Urinary bladder (tissue), 4 donors: ENCODE results near the gene PTCD1. TPM values are rescaled to one million over a fixed set of nuclear protein-coding genes. Genes with fewer than 3 reads are reported as not detected.

ENCODE experiments used
- DNase-seq: peaks from one replicate; pipeline ENCODE4 v3.0.0-alpha.2; 2015; ENCODE audit errors: extremely low spot score
- H3K27ac ChIP-seq: one replicate; pipeline ENCODE4 v1.5.1; 2013; ENCODE audit warnings: low read depth, mild to moderate bottlenecking, moderate library complexity
- H3K36me3 ChIP-seq: one replicate; pipeline ENCODE4 v1.6.1; 2013; ENCODE audit warnings: mild to moderate bottlenecking, moderate library complexity; ENCODE audit not compliant: insufficient read depth
- H3K4me1 ChIP-seq: one replicate; pipeline ENCODE4 v1.6.1; 2013; ENCODE audit warnings: mild to moderate bottlenecking, moderate library complexity; ENCODE audit not compliant: insufficient read depth
- H3K4me3 ChIP-seq: one replicate; pipeline ENCODE4 v1.5.1; 2013; ENCODE audit warnings: low read depth, low read length
- WGBS: extraction: QIAGEN DNeasy Blood & Tissue Kit; methylation state at CpG from one replicate; pipeline ENCODE4 v1.1.7; 2013; 5-methylcytosine and 5-hydroxymethylcytosine counted together
- polyA plus RNA-seq: library from polyadenylated mRNA; stranded (reverse); fragments of 200-250 nt; gene quantifications from one replicate; pipeline ENCODE4 v1.2.3, GENCODE V29; 2013
- total RNA-seq: library from RNA; depleted of rRNA; stranded (reverse); fragments of >200 nt; gene quantifications from one replicate; pipeline ENCODE4 v1.2.3, GENCODE V29; 2014
- donor health status: healthy with polysubstance abuse.
- donor health status: healthy.

PTCD1 gene
- total and polyA plus RNA-seq, 2 donors = 4.3 to 5.8 TPM

- Histone ChIP-seq H3K36me3 (peaks cover 6% of the 10 kb centered on the region), H3K27ac (no peak overlapping the region), H3K4me1 (no peaks in the 10 kb centered on the region), H3K4me3 (no peak overlapping the region)
- DNase-seq = no peak
- 82% methylated on average over 26 of the region's 26 CpGs for WGBS
Measured at GRCh38 chr7:99457650-99458493, 19.3 kb upstream of the PTCD1 start.

GRCh38 chr7:99457050-99457649 is 18.6 kb upstream of the PTCD1 start:
- Histone ChIP-seq H3K4me3 (no peak overlapping the region), H3K36me3 (peaks cover 6% of the 10 kb centered on the region), H3K27ac (no peak overlapping the region), H3K4me1 (no peaks in the 10 kb centered on the region)
- no peak for DNase-seq
- WGBS = 76% methylated on average over 6 of the region's 6 CpGs

- Histone ChIP-seq H3K27ac (no peak overlapping the region), H3K4me1 (no peaks in the 10 kb centered on the region), H3K36me3 (peaks cover 6% of the 10 kb centered on the region), H3K4me3 (no peak overlapping the region)
- WGBS = 65% methylated on average over 13 of the region's 13 CpGs
- DNase-seq = no peak
Measured at GRCh38 chr7:99456288-99456687, 17.7 kb upstream of the PTCD1 start.

GRCh38 chr7:99455874-99456273 is 17.3 kb upstream of the PTCD1 start:
- no peak overlapping the region for H3K4me3 ChIP-seq
- H3K4me1 ChIP-seq = no peaks in the 10 kb centered on the region
- H3K27ac ChIP-seq = no peak overlapping the region
- 80% methylated on average over 9 of the region's 9 CpGs for WGBS
- DNase-seq = no peak
- peaks cover 6% of the 10 kb centered on the region for H3K36me3 ChIP-seq

- Histone ChIP-seq H3K4me3 (no peak overlapping the region), H3K4me1 (no peaks in the 10 kb centered on the region), H3K27ac (no peak overlapping the region), H3K36me3 (peaks cover 7% of the 10 kb centered on the region)
- no peak for DNase-seq
- WGBS = 87% methylated on average over 11 of the region's 11 CpGs
Measured at GRCh38 chr7:99453105-99453504, 14.5 kb upstream of the PTCD1 start.

- DNase-seq = no peak
- 92% methylated on average over 13 of the region's 13 CpGs for WGBS
- H3K36me3 ChIP-seq = peaks cover 10% of the 10 kb centered on the region
- no peak overlapping the region for H3K27ac ChIP-seq
- H3K4me3 ChIP-seq = no peak overlapping the region
- H3K4me1 ChIP-seq = no peaks in the 10 kb centered on the region
Measured at GRCh38 chr7:99452541-99452940, 13.9 kb upstream of the PTCD1 start.

- Histone ChIP-seq H3K4me3 (no peak overlapping the region), H3K36me3 (peaks cover 10% of the 10 kb centered on the region), H3K4me1 (no peaks in the 10 kb centered on the region), H3K27ac (no peak overlapping the region)
- 91% methylated on average over 8 of the region's 8 CpGs for WGBS
- no peak for DNase-seq
Measured at GRCh38 chr7:99451936-99452335, 13.3 kb upstream of the PTCD1 start.

- no peak overlapping the region for H3K27ac ChIP-seq
- H3K4me3 ChIP-seq = no peak overlapping the region
- 94% methylated on average over 5 of the region's 5 CpGs for WGBS
- DNase-seq = no peak
- H3K36me3 ChIP-seq = peaks cover 10% of the 10 kb centered on the region
- H3K4me1 ChIP-seq = no peaks in the 10 kb centered on the region
Measured at GRCh38 chr7:99449326-99449725, 10.7 kb upstream of the PTCD1 start.

GRCh38 chr7:99448855-99449254 is 10.3 kb upstream of the PTCD1 start:
- H3K27ac ChIP-seq = no peak overlapping the region
- DNase-seq = no peak
- H3K36me3 ChIP-seq = peaks cover 6% of the 10 kb centered on the region
- H3K4me3 ChIP-seq = no peak overlapping the region
- 88% methylated on average over 10 of the region's 10 CpGs for WGBS
- H3K4me1 ChIP-seq = no peaks in the 10 kb centered on the region

- peaks cover 4% of the 10 kb centered on the region for H3K36me3 ChIP-seq
- DNase-seq = no peak
- H3K27ac ChIP-seq = no peak overlapping the region
- 93% methylated on average over 10 of the region's 10 CpGs for WGBS
- no peaks in the 10 kb centered on the region for H3K4me1 ChIP-seq
- no peak overlapping the region for H3K4me3 ChIP-seq
Measured at GRCh38 chr7:99447943-99448342, 9.3 kb upstream of the PTCD1 start.

GRCh38 chr7:99446096-99446495 is 7.5 kb upstream of the PTCD1 start:
- DNase-seq = no peak
- H3K4me1 ChIP-seq = no peaks in the 10 kb centered on the region
- H3K4me3 ChIP-seq = no peak overlapping the region
- WGBS = 91% methylated on average over 4 of the region's 4 CpGs
- H3K36me3 ChIP-seq = peaks cover 4% of the 10 kb centered on the region
- no peak overlapping the region for H3K27ac ChIP-seq

- no peaks in the 10 kb centered on the region for H3K4me1 ChIP-seq
- H3K4me3 ChIP-seq = no peak overlapping the region
- 70% methylated on average over 9 of the region's 9 CpGs for WGBS
- H3K36me3 ChIP-seq = no peaks in the 10 kb centered on the region
- no peak for DNase-seq
- H3K27ac ChIP-seq = no peak overlapping the region
Measured at GRCh38 chr7:99440195-99440594, 1.6 kb upstream of the PTCD1 start.

- 20% methylated on average over 20 of the region's 20 CpGs for WGBS
- Histone ChIP-seq H3K36me3 (no peaks in the 10 kb centered on the region), H3K27ac (peak overlapping the region; percentile 53), H3K4me3 (peak overlapping the region; percentile 81), H3K4me1 (no peaks in the 10 kb centered on the region)
- DNase-seq = no peak
Measured at GRCh38 chr7:99437946-99438572, 539 bp downstream of the PTCD1 start.

GRCh38 chr7:99433158-99433557 is 5.4 kb downstream of the PTCD1 start:
- H3K36me3 ChIP-seq = peaks cover 6% of the 10 kb centered on the region
- H3K27ac ChIP-seq = no peak overlapping the region
- 97% methylated on average over 9 of the region's 9 CpGs for WGBS
- DNase-seq = no peak
- peaks cover 2% of the 10 kb centered on the region for H3K4me1 ChIP-seq
- H3K4me3 ChIP-seq = no peak overlapping the region
